NB4 (cell line): ENCODE results near the gene PPP1R14C.

ENCODE experiments used
- DNase-seq: peaks from one replicate; pipeline ENCODE4 v3.0.0; 2010; ENCODE audit warnings: low read depth
- H3K4me3 ChIP-seq: one replicate; pipeline ENCODE4 v1.5.1; 2011; ENCODE audit warnings: mild to moderate bottlenecking, low read depth, low read length, moderate library complexity
- MYC ChIP-seq: IDR thresholded peaks from 2 replicates; pipeline ENCODE4 v1.6.1; 2011; ENCODE audit warnings: low read depth, low read length
- POLR2A ChIP-seq: IDR thresholded peaks from 2 replicates; pipeline ENCODE4 v1.6.1; 2011; ENCODE audit warnings: mild to moderate bottlenecking; ENCODE audit not compliant: insufficient read length; ENCODE audit errors: extremely low read depth
- TF ChIP-seq, protein P1 (sequence below): IDR thresholded peaks from one replicate; pipeline ENCODE4 v1.5.1; 2012; ENCODE audit warnings: low read depth, low read length
- TF ChIP-seq, protein P2 (sequence below): IDR thresholded peaks from 2 replicates; pipeline ENCODE4 v1.6.1; 2011; ENCODE audit warnings: low read depth, low read length

PPP1R14C gene

DNA sequence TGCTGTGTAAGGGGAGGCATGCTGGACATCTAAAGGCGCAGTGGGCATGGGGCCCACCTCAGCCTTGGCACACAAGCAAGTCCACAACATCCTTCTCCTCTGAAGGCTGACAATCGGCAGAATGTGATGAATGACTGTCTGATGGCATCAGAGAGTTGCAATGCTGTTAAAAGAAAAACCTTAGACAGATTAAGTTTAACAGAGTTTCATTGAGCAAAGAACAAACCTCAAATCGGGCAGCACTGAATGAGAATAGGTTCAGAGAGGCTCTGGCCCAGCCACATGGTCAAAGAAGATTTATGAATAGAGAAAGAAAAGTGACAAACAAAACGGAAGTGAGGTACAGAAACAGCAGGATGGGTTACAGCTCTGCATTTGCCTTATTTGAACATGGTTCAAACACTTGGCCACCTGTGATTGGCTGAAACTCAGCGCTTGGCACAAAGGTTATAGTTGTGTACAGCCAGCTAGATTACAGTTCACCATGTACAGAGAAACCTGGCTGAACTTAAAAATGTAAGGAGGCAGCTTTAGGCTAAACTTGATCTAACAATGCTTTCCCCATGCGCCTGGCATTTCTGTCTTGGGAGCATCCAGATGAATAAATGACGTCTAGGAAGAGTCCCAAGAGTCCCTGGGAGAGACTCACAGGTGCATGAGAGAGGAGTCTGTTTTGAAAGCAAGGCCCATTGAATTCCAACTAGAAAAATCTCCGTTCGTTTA lies 127.6 kb downstream of the PPP1R14C start:
- H3K4me3 ChIP-seq = no peak overlapping the region
- TF ChIP-seq, protein P1, sequence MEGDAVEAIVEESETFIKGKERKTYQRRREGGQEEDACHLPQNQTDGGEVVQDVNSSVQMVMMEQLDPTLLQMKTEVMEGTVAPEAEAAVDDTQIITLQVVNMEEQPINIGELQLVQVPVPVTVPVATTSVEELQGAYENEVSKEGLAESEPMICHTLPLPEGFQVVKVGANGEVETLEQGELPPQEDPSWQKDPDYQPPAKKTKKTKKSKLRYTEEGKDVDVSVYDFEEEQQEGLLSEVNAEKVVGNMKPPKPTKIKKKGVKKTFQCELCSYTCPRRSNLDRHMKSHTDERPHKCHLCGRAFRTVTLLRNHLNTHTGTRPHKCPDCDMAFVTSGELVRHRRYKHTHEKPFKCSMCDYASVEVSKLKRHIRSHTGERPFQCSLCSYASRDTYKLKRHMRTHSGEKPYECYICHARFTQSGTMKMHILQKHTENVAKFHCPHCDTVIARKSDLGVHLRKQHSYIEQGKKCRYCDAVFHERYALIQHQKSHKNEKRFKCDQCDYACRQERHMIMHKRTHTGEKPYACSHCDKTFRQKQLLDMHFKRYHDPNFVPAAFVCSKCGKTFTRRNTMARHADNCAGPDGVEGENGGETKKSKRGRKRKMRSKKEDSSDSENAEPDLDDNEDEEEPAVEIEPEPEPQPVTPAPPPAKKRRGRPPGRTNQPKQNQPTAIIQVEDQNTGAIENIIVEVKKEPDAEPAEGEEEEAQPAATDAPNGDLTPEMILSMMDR = no peak
- TF ChIP-seq MYC = no peak
- TF ChIP-seq, protein P2, sequence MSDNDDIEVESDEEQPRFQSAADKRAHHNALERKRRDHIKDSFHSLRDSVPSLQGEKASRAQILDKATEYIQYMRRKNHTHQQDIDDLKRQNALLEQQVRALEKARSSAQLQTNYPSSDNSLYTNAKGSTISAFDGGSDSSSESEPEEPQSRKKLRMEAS = no peak
- TF ChIP-seq POLR2A = no peak
- DNase-seq = no peak

DNA sequence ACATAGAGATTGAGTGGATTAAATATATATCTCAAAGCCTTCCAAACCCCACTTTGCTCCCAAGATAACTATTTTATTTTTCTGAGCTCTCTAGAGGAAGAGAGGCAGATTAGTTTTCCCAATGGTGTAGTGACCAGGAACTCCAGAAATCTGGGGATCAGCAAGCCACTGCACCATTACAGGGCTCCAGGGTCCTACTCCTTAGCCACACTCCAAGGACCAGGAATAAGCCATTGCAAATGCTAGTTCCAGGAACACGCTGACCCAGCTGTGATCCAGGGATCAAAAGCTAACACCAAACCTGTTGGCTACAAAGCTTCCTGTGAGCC lies 128.3 kb downstream of the PPP1R14C start:
- TF ChIP-seq, protein P1 = no peak
- no peak for TF ChIP-seq POLR2A
- TF ChIP-seq, protein P2 = no peak
- H3K4me3 ChIP-seq = no peak overlapping the region

DNA sequence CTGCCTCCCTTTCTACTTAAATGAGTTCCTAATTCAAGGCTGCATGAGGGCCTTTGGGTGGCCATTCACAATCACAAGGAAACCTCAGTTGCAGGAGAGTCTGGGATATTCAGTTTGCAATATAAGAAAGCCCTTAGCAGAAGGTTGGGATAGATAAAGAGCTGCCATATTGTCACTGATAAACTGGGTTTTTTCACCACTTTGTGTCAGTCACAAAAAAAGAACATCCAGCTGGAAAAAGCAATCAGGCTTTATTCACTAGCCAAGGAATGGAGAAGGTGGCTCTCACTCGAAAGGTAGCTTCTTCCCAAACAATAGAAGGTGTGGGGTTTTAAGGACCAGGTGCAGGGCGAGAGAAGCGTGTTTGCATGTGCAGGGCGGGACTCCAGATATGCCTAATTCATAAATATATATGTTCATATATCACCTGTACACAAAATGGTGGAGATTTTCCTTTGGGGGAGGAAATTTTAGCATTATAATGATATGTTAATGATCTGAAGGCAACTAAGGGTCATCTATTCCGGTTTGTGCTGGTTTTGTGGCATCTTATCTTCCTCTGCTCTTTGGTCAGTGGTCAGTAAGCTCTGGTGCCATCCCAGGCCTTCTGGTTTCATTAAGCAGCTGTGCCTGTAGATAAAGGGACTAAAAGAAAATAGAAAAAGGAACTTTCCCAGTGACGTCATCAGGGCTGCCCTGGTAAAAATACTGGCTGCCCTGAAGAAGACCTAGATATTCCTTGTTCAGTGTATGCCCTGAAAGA lies 128.8 kb downstream of the PPP1R14C start:
- TF ChIP-seq MYC (no peak), POLR2A (no peak)
- TF ChIP-seq, protein P1 = no peak
- TF ChIP-seq, protein P2 = no peak
- H3K4me3 ChIP-seq = no peak overlapping the region
- peak; percentile 15 for DNase-seq

More for the DNA sequence above, 128.3 kb downstream of the PPP1R14C start:
- no peak for DNase-seq

DNA sequence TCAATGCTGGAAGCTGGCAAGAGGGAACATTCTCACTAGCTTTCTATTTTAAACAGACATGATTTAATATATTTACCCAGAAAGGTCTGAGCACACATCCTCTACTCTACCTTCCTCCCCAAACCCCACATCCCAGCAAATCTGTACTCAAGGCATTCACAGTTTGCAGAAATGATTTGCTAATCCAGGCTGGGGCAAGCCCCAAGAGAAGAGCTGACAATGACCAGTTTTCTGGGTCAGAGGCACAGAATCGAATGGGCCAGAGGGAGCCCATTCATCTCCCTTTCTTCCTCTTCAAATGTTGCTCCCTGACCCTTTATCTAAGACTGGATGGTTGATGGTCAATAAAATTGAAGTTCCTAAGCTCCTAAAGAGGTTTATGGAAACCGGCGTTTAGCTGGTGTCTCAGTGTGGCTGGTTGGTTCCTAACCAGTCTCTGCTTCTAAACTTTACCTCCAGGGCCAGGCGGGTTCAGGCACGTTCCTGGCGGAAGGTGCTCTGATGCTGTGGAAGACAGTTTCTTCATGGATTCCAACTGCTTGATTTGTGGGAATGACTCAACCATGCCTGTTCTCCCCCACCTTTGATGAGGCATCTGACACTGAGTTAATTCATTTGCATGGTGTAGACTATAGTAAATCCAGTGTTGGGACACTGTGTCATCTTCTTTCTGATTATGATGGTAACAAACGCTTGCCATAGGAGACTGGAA lies 129.6 kb downstream of the PPP1R14C start:
- no peak for DNase-seq
- H3K4me3 ChIP-seq = no peak overlapping the region
- TF ChIP-seq, protein P2 = no peak
- TF ChIP-seq, protein P1 = no peak
- TF ChIP-seq POLR2A (no peak), MYC (no peak)

DNA sequence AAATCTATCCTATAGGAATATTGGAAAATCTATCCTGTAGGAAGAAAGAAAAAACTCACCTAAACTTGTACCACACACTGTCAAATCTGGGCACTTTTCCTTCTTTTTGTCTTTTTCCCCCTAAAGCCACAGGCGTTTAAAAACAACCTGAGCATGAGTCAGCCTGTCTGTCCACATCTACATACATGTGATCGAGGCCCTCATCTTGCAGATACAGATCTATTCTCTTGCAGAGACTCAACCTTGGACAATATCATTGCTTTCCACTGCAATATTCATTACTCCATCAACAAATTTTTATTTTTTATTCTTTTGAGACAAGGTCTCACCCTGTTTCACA lies 130.1 kb downstream of the PPP1R14C start:
- H3K4me3 ChIP-seq = no peak overlapping the region
- TF ChIP-seq, protein P2 = no peak
- TF ChIP-seq MYC = no peak
- no peak for TF ChIP-seq POLR2A
- TF ChIP-seq, protein P1 = no peak
- DNase-seq = no peak
